GM21515 (cell line): Measurements from ENCODE around the gene OLFML2B.
"Not testable (repeated sequence)": the region's sequence is repeated elsewhere in the genome, so short reads cannot be mapped to it uniquely, and the experiment has no call there.

ENCODE experiments used
- ATAC-seq: cut with Tn5 transposase; IDR thresholded peaks from one replicate; pipeline ENCODE4 v1.9.1; 2021; ENCODE audit not compliant: unreplicated experiment

The OLFML2B gene

GRCh38 chr1:162036163-162036562 is 12.5 kb upstream of the OLFML2B start:
- no peak for ATAC-seq

- no peak for ATAC-seq
These were observed 11.6 kb upstream of the OLFML2B start for GRCh38 chr1:162035241-162035640.

DNA sequence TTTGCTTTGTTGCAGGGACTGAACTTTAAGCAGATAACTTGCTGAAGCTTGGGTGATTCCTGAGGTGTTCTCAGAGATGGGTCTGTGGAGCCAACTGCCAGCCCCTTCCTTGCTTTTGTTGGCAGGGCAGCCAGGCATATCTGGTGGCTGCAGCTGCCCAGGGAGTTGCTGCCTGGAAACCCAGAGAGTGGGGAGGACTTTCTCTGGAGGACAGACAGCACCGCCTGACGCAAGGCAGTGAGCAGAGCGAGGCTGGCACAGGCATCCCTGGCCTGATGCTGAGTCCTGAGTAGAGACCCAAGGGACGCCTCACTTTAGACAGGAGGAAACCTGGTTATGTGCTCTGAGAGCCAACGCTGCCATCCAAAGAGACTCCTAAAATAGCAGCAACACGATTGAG is 9.8 kb upstream of the OLFML2B start:
- ATAC-seq, result no peak

DNA sequence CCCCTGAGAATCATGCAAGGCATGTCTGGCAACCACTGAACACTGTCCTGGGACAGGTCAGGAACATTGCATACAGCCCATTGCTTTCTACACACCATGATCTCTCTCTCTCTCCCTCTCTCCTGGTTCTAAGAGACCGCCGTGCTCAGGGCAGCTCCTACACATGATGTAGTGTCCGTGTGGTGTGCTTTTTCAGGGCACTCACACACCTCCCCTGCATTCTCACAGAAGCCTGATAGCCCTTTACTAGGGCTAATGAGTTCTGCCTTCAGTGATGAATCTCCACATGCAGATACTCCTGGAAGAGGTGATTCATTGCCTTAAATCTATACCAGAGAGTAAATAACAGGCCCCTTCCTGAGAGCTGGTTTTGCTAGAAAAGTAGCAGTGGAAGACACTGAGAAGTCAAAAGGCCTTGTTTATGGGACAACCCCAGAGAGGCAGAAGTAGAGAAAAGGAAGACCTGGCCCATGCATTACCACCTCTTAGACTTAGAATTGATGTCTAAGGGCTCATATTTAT is 7.2 kb upstream of the OLFML2B start:
- ATAC-seq, result no peak

DNA sequence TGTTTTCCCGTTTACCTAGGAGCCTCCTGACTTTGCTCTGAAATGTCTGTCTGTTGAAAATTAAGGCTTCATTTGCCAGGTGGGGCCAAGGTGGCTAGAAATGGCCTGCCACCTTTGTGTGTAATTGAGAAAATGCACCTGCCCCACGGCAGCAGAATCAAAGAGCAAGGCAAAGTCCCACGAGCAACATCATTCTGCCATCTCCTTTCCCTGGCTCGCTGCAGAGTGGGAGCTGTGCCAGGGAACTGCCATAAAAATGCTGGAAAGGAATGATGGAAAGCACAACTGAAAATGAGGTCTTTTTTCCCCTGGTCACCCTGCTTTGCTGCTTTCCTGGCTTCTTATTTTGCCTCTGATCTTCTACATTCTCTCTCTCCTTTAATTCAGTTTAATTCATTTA is 5.5 kb upstream of the OLFML2B start:
- no peak for ATAC-seq

DNA sequence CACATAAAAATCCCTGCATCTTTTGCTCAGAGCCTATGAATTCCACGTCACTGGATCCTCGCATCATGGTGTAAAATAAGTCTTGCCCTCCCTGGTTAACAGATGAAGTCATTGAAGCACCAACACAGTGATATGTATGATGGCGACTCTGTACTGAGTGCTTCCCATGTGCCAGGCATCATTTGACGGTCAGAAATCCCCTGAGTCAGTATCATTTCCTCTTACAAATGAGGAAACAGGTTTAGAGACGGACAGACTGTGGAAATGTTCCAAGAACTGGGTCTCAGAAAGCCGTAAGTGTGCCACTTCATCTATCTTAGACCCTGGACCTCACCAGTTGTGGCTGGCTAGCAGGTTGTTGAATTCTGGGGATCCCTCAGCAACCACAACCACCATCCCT is 5.1 kb upstream of the OLFML2B start:
- ATAC-seq, result no peak

- no peak for ATAC-seq
These were observed 3.2 kb upstream of the OLFML2B start for GRCh38 chr1:162026881-162027280.

DNA sequence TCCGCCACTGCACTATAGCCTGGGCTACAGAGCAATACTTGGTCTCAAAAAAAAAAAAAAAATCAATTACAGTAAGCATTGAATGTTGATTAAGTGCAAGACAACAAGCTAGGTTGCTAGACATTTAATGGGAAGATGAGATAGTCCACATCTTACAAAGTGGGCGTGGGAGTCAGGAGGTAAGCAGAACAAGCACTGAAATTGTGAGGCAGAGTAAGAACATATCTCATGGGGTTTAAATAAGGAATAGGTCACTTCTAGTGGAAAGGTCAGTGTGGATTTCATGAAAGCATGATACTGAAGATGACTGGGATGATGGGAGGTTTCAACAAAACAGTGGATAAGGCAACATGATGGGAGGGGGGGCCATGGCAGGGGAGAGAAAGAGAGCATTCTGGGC is 1.9 kb upstream of the OLFML2B start:
- no peak for ATAC-seq

DNA sequence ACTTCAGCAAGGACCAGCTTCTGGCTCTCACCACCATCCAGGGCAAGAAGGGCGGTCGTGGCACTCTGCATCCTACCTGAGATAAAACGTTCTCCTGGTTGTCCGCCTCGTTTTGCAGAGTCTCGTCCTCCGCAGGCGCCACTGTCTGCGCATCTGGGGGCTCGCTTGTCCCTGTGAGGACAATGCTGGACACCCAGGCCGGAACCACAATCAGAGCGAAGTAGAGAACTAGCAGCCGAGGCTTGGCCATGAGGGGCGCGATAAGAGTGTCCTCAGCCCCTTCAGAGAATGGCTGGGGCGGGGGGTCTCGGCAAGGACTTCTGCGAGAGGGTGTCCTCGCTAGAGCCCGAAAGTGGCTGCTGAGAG is 505 bp downstream of the OLFML2B start:
- no peak for ATAC-seq

DNA sequence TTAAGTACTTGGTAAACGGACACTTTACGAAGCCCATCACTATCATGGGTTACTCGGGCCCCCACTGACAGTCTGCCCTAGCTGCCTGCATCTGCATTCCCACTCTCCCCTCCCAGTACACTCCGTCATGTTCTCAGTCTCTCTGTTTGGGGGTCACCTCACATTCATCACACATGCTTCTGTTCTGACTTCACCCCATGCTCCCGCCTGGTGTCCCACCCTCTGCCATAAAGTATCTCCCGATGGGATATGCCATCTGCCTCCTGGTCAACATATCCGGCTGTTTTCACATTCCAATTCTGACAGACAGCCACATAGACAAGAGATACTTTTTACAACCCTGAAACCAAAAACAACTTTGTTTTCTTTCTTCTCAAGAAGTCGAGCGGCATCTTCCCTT is 1.0 kb downstream of the OLFML2B start:
- no peak for ATAC-seq

DNA sequence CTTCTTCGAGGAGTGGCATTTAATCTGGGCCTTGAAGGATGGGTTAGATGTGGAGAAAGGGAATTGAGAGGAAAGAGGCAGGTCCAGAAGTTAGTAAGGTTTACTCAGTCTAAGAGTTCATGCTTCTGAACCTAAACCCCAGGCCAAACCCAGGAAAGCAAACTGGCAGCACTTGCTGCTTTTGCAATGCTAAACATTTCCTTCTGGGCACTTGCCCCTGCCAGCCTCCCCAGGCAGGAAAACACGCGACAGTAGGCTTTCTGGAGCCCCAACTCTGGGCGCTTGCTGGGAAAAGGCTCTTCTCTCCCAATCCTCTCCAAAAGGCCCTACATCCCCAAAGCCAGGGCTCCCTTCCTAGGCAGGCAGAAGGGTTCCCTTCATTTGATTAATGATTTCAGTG is 2.5 kb downstream of the OLFML2B start:
- no peak for ATAC-seq

GRCh38 chr1:162020150-162020549 is 3.5 kb downstream of the OLFML2B start:
- ATAC-seq, result no peak

DNA sequence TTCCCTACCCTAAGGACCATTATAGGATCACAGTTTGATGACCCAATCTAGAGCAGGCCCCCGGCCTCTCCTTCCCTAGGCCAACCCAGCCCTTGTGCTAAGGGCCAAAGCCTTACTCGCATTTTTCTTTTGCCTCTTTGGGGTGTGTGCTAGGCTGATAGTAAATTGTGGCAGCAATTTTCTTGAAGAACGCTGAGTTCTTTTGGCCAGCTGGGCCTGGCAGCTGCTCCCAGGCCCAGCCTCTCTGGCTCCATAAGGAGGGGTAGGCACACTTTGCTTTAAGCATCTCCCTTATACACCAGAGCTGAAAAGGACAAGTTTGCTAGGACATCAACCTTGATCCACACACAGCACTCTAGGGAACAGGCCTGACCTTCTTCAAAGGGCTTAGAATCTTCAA is 4.2 kb downstream of the OLFML2B start:
- ATAC-seq, result no peak

- ATAC-seq, result no peak
These were observed 4.7 kb downstream of the OLFML2B start for GRCh38 chr1:162019006-162019405.

- ATAC-seq, result no peak
These were observed 5.3 kb downstream of the OLFML2B start for GRCh38 chr1:162018418-162018817.

DNA sequence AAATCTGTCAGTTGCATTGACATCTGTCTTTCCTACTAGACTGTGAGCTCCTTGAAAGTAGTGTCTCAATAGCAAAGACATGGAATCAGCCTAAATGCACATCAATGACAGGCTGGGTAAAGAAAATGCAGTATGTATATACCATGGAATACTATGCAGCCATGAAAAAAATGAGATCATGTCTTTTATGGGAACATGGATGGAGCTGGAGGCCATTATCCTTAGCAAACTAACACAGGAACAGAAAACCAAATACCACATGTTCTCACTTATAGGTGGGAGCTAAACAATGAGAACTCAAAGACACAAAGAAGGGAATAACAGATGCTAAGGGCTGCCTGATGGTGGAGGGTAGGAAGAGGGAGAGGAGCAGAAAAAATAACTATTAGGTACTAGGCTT is 5.9 kb downstream of the OLFML2B start:
- not testable (repeated sequence) for ATAC-seq

GRCh38 chr1:162016631-162017030 is 7.0 kb downstream of the OLFML2B start:
- no peak for ATAC-seq

- no peak for ATAC-seq
These were observed 8.5 kb downstream of the OLFML2B start for GRCh38 chr1:162015196-162015595.

- ATAC-seq, result no peak
These were observed 9.5 kb downstream of the OLFML2B start for GRCh38 chr1:162014202-162014601.

GRCh38 chr1:162013289-162013688 is 10.4 kb downstream of the OLFML2B start:
- no peak for ATAC-seq

DNA sequence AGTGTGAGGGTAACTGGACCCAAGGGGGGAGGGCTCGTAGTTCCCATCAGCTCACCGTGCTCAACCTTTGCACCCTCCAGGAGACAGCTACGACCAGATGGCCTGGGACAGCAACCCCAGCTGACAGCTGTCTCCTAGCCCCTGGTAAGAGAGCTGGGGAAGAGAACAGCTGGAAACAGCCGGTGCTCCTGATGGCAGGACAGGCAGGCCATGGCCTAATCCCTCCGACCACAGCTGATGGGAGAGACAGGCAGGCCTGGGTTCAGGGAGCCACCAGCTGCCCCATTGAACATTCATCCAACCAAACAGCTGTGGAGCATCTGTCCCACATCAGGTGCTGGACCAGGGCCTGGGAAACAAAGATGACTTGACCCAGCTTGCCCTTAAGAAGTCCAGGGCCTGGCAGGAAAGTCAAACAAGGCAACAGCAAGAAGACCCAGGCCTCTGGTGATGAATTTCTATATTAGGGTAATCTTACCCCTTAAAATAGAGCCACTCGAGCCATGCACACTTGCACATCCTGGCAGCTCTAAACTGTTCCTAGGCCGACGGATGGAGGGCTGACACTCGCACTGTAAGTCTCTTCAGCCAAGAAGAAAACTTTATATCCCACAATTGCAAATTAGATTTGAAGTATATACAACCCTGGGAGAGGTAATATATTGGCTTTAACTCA is 12.2 kb downstream of the OLFML2B start:
- ATAC-seq, result no peak

- no peak for ATAC-seq
These were observed 13.5 kb downstream of the OLFML2B start for GRCh38 chr1:162010175-162010506.

DNA sequence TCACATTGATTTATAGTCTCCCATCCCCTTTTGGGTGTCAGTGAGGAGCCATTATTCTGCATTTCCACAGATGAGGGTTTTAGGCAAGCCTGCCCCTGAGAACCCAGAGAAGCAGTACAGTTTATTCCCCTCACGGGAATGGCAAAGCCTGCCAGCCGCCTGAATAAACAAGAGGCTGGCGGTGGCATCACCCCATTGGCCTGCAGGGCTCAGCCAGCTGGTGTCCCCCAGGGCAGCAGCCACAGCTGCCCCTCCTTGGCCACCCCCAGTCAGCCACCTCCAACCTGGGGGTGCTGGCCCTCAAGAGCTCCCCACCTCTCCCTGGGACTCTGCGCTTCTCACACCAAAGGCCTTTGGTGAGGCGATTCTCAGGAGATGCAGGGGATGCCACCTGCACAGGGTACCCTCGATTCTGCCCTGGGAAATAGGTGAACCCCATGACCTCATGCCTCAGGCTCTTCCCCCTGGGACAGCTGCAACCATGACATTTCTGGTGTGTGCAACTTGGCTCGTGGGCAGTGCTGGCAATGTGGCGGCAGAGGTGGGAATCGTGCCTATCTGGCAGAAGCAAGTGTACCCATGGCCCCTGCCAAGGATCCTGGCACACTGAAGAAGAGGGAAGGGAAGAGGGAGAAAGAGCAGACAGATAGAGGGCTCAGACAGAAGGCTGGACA is 14.0 kb downstream of the OLFML2B start:
- ATAC-seq, result no peak
